HFF-Myc (cell line): ENCODE results near the gene CFLAR.

Experiments
- DNase-seq: peaks from one replicate; pipeline ENCODE4 v3.0.0-alpha.2; 2011; ENCODE audit warnings: low read depth; ENCODE audit errors: extremely low read depth
- H3K4me3 ChIP-seq: replicated peaks from 2 replicates; pipeline ENCODE4 v1.5.1; 2011; ENCODE audit warnings: low read depth, mild to moderate bottlenecking, control low read depth, low read length
- CTCF ChIP-seq: IDR thresholded peaks from 2 replicates; pipeline ENCODE4 v1.5.1; 2012; ENCODE audit warnings: mild to moderate bottlenecking, low read depth, low read length, control low read depth; ENCODE audit errors: missing control alignments

Gene CFLAR

GRCh38 chr2:201084863-201085262, 31.1 kb upstream of the CFLAR start:
- H3K4me3 ChIP-seq, result no peak overlapping the region
- no peak for TF ChIP-seq CTCF
- DNase-seq, result no peak

GRCh38 chr2:201090574-201090973, 25.4 kb upstream of the CFLAR start:
- TF ChIP-seq CTCF, result no peak
- DNase-seq, result no peak
- no peak overlapping the region for H3K4me3 ChIP-seq

- no peak for DNase-seq
- TF ChIP-seq CTCF, result no peak
- no peak overlapping the region for H3K4me3 ChIP-seq
Measured at GRCh38 chr2:201093573-201093972, 22.4 kb upstream of the CFLAR start.

- TF ChIP-seq CTCF, result no peak
- no peak for DNase-seq
- H3K4me3 ChIP-seq, result no peak overlapping the region
Measured at GRCh38 chr2:201100497-201100896, 15.5 kb upstream of the CFLAR start.

- no peak for TF ChIP-seq CTCF
- DNase-seq, result no peak
- no peak overlapping the region for H3K4me3 ChIP-seq
Measured at GRCh38 chr2:201105759-201106158, 10.2 kb upstream of the CFLAR start.

- no peak overlapping the region for H3K4me3 ChIP-seq
- no peak for DNase-seq
- no peak for TF ChIP-seq CTCF
Measured at GRCh38 chr2:201107624-201108023, 8.3 kb upstream of the CFLAR start.

GRCh38 chr2:201108341-201108740, 7.6 kb upstream of the CFLAR start:
- no peak for DNase-seq
- TF ChIP-seq CTCF, result no peak

More at GRCh38 chr2:201108341-201108740, 7.6 kb upstream of the CFLAR start:
- no peak overlapping the region for H3K4me3 ChIP-seq
